ENCODE measurements around the gene STAB2.
"Not testable (repeated sequence)": the region's sequence is repeated elsewhere in the genome, so short reads cannot be mapped to it uniquely, and the experiment has no call there.

The STAB2 gene

DNA sequence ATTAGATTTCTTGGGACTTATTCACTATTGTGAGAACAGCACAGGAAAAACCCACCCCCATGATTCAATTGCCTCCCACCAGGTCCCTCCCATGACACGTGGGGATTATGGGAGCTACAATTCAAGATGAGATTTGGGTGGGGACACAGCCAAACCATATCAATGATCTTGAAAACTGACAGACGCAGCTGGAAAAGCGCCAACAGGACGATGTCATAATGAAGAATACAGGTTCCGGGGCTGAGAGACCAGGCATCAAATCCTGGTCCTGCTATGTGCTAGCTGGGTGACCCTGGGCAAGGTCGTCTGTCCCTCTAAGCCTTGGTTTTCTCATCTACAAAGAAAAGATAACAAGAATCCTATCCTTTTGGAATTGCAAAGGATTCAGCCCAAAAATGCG is 222.6 kb downstream of the STAB2 start:
- not testable (repeated sequence) for DNase-seq (ENCODE audit: low read depth)

DNA sequence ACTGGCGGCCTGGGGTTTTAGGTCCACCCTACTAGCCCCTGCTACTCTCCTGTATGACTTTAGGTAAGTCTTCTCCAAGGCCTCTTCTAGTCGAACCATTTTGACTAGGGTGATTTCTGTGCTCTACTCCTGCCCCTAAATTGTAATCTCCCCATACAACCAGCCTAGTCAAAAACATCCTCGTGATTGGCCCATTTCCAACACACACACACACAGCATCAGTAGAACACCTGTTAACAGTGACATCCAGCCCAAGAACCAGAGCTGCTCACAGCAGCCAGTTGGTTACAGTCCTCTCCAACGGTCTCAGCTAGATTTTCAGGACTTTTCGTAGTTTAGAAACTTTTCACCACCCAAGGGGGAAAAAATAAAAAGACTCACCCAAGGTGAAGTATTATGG is 223.0 kb downstream of the STAB2 start:
- DNase-seq (ENCODE audit: low read depth) = no peak

DNA sequence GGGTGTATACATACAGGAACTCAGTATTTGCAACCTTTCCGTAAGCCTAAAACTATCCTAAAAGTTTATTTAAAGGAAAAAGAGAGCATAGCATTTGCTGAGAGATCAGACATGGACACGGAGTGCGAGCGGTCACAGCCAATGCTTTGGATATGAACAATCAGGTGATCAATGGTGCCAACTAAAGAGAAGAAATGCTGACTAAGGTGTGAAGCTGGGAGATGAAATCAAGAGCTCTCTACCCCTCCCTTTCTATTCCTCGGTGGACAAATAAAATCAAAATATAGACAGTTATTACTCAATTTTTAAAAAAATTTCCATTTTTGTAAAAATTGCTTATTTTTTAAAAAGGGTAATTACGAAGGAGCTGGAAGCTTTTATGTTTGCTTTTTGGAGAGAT is 224.7 kb downstream of the STAB2 start:
- no peak for DNase-seq (ENCODE audit: low read depth)

DNA sequence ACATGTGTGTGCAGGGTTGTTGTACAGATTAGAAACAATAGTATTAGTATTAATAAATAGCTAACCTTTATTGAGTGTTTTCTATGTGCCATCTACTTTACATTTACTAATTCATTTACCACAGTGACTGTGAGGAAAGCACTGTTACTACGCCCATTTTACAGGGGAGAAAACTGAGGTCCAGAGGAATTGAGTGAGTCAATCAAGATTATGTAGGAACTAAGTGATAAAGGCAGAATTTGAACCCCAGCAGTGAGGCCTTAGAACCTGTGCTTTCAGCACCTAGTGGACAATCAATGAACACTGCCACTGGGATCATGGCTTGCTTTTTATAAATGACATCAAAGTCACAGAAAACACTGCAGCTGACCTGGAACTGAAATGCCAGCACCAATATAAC is 225.7 kb downstream of the STAB2 start:
- no peak for DNase-seq (ENCODE audit: low read depth)

DNA sequence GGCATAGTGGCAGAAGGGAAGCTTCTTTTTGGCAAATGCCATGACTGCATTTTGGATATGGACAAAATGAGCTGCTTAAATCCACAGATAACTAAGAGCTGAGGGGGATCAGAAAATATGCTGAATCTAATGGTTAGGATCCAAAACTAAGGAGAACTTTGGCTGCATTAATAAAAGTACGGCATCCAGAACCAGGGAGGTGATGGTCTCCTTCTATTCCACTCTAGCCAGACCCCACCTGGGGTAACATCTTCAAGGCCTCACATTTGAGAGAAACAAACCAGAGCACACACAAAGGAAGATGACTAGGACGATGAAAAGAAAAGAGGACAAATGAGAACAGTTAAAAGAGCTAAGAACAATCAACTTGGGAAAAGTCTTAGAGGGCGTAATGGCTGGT is 226.4 kb downstream of the STAB2 start:
- DNase-seq (ENCODE audit: low read depth) = no peak

DNA sequence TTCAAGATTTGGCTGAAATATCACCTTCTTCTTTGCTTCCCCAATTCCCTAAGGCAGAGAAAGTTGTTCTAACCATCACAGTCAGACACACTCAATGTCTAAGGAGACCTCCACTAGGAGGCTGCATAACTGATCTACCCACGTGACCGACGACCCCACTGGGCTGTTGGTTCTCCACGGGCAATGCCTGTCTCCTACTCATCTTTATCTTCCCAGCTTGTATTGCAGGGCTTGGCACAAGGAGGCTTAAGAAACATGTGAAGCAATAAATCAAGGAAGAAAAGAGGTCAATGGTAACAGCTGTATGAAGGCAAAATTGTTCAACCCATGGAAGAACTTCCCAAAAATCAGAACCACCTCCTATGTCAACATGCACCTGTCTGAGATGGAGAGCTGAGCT is 226.9 kb downstream of the STAB2 start:
- DNase-seq (ENCODE audit: low read depth) = no peak

DNA sequence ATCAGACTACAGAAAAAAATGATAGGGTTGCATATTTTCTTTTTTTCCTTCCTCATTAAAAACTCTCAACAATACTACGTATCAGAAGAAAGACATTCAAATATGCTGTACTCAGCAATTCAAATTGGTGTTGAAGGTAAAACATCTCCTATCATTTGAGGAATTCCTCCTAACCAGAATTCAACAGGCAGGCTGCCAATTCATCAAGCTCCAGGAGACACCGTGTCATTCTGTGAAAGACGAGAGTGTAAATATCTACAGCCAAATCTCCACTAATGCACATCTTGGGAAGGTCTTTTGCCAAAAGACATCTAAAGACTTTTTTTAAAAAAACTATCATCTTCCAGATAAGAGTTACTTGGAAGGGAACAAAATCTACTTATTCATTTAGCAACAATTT is 227.4 kb downstream of the STAB2 start:
- DNase-seq (ENCODE audit: low read depth) = no peak
